HG03045 (cell line): ENCODE measurements around the gene WDR74.
A peak's percentile ranks its signal among the peaks of the same experiment; 100 is the strongest.
"Not testable (repeated sequence)": the region's sequence is repeated elsewhere in the genome, so short reads cannot be mapped to it uniquely, and the experiment has no call there.

Experiments used
- ATAC-seq: cut with Tn5 transposase; IDR thresholded peaks from one replicate; pipeline ENCODE4 v1.9.1; 2021; ENCODE audit warnings: mild to moderate bottlenecking, moderate library complexity; ENCODE audit not compliant: unreplicated experiment

The WDR74 gene

GRCh38 chr11:62842171-62842741 lies 2.9 kb upstream of the WDR74 start:
- no peak for ATAC-seq

GRCh38 chr11:62841361-62842170 lies 2.2 kb upstream of the WDR74 start:
- ATAC-seq = peak; percentile 53

- peak; percentile 14 for ATAC-seq
Observed at GRCh38 chr11:62840721-62841360, 1.5 kb upstream of the WDR74 start.

- ATAC-seq = no peak
Observed at GRCh38 chr11:62835336-62835735, 4.1 kb downstream of the WDR74 start.

- ATAC-seq = no peak
Observed at GRCh38 chr11:62832336-62833234, 6.8 kb downstream of the WDR74 start, which contains the start of gene TEX54. TEX54 (minus strand) TSS chr11:62832841.

GRCh38 chr11:62831520-62832335 lies 7.7 kb downstream of the WDR74 start, which contains the start of gene STX5:
STX5 (minus strand) TSS chr11:62832051; CDS start chr11:62831243, 808 bp downstream.
- ATAC-seq = peak; percentile 87

- no peak for ATAC-seq
Observed at GRCh38 chr11:62830904-62831519, 8.4 kb downstream of the WDR74 start.

- ATAC-seq = not testable (repeated sequence)
Observed at GRCh38 chr11:62828130-62828529, 11.3 kb downstream of the WDR74 start.

- ATAC-seq = no peak
Observed at GRCh38 chr11:62823677-62824076, 15.7 kb downstream of the WDR74 start.

- ATAC-seq = no peak
Observed at GRCh38 chr11:62817129-62817528, 22.3 kb downstream of the WDR74 start.

- ATAC-seq = no peak
Observed at GRCh38 chr11:62816557-62816956, 22.8 kb downstream of the WDR74 start.

- ATAC-seq = no peak
Observed at GRCh38 chr11:62811659-62812058, 27.7 kb downstream of the WDR74 start.

- no peak for ATAC-seq
Observed at GRCh38 chr11:62810748-62811147, 28.6 kb downstream of the WDR74 start.

GRCh38 chr11:62806611-62807121 lies 32.7 kb downstream of the WDR74 start:
- no peak for ATAC-seq

- ATAC-seq = no peak
Observed at GRCh38 chr11:62805961-62806441, 33.4 kb downstream of the WDR74 start.

- peak; percentile 82 for ATAC-seq
Observed at GRCh38 chr11:62805076-62805892, 34.1 kb downstream of the WDR74 start, which contains the start of gene NXF1. NXF1 (minus strand) TSS chr11:62805440; CDS start chr11:62805356, 84 bp downstream.

GRCh38 chr11:62804310-62805075 lies 34.9 kb downstream of the WDR74 start:
- ATAC-seq = peak; percentile 1
